GM21526 (cell line): ENCODE data around the gene LILRB4.
"Not testable (repeated sequence)": the region's sequence is repeated elsewhere in the genome, so short reads cannot be mapped to it uniquely, and the experiment has no call there.

Source experiments
- ATAC-seq: cut with Tn5 transposase; IDR thresholded peaks from one replicate; pipeline ENCODE4 v1.9.1; 2021; ENCODE audit warnings: moderate library complexity; ENCODE audit not compliant: unreplicated experiment, low FRiP score

The LILRB4 gene

DNA sequence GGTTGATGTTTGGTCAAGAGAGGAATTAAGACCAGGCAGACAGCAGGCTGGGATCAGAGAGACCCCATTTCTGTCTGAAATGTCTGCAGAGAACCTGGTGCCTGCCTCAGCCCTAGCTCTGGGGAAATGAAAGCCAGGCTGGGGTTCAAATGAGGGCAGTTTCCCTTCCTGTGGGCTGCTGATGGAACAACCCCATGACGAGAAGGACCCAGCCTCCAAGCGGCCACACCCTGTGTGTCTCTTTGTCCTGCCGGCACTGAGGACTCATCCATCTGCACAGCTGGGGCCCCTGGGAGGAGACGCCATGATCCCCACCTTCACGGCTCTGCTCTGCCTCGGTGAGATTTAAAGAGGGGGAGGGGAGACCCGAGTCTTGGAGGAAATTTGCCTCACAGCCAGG is at the start of gene LILRB4:
LILRB4 (plus strand) TSS at position 256 of the 400 bp plus-strand sequence; CDS start at position 305, 49 bp downstream.
- ATAC-seq: no peak

DNA sequence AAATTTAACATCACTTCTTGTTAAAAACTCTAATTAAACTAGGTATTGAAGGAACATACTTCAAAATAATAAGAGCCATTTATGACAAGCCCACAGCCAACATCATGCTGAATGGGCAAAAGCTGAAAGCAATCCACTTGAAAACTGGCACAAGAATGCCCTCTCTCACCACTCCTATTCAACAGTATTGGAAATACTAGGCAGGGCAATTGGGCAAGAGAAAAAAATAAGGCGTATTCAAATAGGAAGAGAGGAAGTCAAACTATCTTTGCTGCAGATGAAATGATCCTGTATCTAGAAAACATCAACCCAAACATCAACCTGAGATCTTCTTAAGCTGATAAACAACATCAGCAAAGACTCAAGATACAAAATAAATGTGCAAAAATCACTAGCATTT is 48.1 kb upstream of the LILRB4 start:
- ATAC-seq: no peak

DNA sequence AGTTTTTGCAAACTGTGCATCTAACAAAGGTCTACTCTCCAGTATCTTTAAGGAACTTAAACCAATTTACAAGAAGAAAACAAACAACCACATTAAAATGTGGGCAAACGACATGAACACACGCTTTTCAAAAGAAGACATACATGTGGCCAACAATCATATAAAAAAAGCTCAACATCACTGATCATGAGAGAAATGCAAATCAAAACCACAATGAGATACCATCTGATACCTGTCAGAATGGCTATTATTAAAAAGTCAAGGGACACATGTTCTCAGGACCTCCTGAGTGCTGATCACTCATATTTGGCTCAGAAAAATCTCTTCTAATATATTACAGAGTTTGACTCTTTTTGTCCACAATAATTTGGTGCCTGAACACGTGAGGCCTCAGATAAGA is 46.7 kb upstream of the LILRB4 start:
- peak; percentile 39 for ATAC-seq

DNA sequence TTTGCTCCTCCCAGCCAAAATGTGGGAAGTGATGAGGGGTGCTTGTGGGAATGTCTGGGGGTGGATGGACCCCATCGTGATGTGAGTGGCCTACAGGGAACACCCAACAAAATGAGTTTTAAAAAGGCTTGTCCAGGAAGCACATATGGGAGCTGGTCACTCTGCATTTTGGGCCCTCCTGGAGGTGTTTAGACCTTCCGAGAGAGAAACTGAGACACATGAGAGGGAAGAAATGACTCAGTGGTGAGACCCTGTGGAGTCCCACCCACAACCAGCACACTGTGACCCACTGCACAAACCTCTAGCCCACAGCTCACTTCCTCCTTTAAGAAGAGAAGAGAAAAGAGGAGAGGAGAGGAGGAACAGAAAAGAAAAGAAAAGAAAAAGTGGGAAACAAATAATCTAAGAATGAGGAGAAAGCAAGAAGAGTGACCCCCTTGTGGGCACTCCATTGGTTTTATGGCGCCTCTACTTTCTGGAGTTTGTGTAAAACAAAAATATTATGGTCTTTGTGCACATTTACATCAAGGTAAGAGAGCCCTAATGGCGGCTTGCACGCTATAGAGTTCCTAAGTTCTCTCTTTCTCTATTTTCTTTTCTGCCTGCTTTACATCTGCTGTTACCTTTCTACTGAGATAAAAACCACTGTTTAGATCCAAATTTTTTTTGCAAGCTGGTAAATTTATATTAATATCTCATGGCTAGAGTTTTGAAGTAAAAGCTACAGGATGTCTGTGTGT is 45.8 kb upstream of the LILRB4 start:
- ATAC-seq: no peak

DNA sequence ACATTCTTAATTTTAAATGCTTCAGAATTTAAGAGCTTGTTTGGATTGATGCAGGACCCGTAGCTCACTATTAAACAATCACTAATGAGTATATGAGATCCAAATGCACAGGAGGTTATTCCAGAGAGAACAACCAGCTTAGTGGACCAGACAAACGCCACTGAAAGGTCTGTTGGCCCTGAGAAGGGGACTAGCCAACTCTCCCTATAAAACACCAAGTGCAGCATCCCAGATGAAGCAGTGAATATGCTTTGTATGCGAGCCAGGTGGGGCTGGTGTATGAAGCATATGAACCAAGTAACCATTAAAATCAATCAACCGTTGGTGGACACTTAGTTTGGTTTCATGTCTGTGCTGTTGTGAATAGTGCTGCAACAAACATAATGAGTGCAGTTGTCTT is 42.3 kb upstream of the LILRB4 start:
- ATAC-seq: no peak

DNA sequence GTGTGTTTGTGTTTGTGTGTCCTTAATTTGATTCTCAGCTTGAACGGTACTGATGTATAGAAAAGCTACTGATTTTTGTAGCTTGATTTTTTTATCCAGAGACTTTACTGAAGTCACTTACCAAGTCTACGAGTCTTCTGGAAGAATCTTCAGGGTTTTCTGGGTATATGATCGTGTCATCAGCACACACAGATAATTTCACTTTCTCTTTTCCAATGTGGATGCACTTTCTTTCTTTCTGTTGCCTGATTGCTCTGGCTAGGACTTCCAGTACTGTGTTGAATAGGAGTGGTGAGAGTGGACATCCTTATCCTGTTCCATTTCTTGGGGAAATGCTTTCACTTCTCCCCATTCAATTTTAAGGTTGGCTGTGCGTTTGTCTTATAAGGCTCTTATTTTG is 40.4 kb upstream of the LILRB4 start:
- no peak for ATAC-seq

DNA sequence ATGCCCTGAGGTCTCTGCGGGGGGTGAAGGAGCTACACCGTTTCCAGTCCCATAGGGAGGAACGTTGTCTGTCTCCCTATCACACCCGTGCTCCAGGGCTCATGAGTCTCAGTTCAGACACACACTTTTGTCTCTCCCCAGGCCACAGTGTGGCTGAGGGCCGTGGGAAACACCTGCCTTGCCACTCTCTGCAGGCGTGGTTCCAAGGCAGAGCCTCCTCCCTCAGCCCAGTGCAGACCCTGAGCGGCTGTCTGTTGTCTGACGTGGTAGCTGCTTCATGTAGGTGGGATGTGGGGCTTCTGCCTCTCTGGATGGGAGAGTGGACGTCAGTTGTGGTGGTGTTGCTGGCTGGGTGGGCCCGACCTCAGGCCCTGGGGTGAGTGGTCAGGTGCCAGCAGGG is 38.6 kb upstream of the LILRB4 start:
- ATAC-seq: not testable (repeated sequence)

DNA sequence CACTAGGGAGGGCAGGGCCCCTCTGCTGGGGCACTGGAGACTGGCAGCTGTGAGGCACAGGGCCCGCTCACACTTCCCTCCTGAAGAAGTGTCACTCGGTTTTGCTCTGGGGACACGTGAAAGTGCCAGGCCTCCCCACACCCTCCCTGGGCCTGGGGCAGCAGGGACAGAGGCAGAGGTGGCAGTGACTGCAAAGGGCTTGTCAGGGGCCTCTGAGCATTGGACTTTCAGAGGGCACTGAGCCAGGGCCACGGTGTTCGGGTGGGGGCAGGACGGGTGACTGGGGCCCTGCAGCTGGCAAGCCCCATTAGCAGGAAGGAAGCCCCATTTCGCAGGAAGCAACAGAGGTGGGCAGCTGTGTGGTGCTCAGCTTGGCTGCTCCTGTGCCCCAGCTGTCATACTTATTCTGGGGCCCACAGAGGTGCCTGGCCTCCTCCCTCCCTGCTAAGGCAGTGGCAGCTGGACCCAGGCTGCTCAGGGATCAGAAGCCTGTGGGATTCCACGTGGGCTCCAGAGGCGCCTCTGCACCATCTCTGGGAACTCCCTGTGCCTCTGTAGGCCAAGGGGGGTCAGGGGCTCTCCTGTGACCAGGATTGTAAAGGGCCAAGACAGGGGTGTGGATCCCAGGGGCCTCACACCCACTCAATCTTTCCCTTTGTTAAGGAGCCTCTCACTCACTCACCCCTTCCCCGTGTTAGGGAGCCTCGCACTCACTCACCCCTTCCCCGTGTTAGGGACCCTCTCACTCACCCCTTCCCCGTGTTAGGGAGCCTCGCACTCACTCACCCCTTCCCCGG is 37.7 kb upstream of the LILRB4 start:
- ATAC-seq: not testable (repeated sequence)

DNA sequence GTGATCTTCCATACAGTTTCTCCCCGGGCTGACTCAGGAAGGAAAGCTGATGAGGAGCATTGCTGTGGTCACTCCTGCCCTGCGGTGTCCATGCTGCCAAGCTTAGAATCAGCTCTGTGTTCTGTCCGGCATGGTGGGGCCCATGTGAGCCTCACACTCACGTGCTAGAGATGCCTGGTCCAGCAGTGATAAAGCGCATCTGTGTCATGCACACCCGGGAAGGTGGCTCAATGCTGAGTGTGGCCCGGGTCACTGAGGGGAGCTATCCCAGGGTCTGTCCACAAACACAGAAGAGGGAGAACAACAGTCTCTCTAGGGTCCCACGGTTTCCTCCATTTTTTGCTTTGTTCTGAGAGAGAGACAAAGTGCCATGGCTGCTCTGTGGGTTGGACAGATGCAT is 36.0 kb upstream of the LILRB4 start:
- ATAC-seq: no peak

DNA sequence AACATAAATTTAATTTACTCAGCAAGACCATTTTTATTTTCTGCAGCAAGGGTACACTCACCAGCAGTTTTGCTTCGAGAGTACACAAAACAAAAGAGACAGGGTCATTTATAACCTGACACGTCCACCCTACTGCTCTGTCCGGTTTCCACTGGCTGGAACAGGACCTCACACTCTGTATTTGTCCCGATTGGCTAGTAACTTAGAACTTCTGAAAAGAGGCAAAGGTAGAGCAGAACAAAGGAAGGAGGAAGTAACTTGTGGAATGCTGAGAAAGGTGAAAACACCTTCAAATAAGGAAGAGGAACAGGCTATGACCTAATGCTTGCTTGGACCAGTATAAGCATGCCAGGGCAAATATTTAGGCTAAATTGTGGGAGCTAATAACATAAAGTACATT is 34.9 kb upstream of the LILRB4 start:
- ATAC-seq: not testable (repeated sequence)

DNA sequence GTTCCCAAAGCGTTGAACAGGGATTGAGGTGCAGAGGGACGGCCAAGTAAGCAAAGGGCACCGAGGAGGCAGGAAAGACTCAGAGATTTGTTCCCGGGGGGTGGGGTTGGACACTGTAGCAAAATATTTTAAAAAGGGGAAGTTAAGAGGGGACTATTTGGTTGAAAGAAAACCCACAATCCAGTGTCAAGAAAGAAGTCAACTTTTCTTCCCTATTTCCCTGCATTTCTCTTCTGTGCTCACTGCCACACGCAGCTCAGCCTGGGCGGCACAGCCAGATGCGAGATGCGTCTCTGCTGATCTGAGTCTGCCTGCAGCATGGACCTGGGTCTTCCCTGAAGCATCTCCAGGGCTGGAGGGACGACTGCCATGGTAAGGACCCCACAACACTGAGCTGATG is 32.5 kb upstream of the LILRB4 start, which contains the start of gene LILRB1:
LILRB1 (plus strand) TSS at position 223 of the 400 bp plus-strand sequence. CDS start 590 bp downstream, outside the sequence.
- not testable (repeated sequence) for ATAC-seq

DNA sequence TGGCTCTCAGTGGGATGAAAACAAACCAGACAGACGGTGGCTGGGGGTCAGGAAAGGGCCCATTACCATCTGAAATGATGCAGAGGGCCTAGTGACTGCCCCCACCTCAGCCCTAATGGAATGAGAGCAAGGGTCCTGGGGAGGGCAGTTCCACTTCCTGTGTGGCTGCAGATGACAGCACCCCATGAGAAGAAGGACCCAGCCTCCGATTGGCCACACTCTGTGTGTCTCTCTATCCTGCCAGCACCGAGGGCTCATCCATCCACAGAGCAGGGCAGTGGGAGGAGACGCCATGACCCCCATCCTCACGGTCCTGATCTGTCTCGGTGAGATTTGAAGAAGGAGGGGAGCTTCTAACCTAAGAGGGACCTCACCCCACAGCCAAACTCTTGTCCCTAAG is 32.0 kb upstream of the LILRB4 start:
- no peak for ATAC-seq

DNA sequence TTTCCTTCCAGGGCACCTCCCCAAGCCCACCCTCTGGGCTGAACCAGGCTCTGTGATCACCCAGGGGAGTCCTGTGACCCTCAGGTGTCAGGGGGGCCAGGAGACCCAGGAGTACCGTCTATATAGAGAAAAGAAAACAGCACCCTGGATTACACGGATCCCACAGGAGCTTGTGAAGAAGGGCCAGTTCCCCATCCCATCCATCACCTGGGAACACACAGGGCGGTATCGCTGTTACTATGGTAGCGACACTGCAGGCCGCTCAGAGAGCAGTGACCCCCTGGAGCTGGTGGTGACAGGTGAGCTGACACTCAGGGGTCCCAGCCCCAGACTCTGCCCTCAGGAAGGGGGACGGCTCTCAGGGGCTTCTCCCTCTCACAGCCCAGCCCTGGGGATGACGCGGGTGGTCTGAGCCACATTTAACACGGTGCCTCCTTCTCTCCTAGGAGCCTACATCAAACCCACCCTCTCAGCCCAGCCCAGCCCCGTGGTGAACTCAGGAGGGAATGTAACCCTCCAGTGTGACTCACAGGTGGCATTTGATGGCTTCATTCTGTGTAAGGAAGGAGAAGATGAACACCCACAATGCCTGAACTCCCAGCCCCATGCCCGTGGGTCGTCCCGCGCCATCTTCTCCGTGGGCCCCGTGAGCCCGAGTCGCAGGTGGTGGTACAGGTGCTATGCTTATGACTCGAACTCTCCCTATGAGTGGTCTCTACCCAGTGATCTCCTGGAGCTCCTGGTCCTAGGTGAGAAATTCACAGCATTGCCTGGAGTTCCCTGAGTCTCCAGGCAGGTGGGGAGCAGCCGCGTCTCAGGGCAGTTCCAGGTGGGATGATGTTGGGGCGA is 31.1 kb upstream of the LILRB4 start:
- ATAC-seq: not testable (repeated sequence)

DNA sequence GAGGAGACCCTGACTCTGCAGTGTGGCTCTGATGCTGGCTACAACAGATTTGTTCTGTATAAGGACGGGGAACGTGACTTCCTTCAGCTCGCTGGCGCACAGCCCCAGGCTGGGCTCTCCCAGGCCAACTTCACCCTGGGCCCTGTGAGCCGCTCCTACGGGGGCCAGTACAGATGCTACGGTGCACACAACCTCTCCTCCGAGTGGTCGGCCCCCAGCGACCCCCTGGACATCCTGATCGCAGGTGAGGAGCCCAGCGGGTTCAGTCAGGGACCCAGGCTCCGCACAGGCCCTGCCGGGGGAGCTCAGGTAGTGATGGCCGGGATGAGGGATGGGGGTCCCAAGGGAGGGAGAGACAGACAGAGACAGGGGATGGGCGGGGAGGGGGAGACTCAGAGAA is 30.3 kb upstream of the LILRB4 start:
- not testable (repeated sequence) for ATAC-seq

DNA sequence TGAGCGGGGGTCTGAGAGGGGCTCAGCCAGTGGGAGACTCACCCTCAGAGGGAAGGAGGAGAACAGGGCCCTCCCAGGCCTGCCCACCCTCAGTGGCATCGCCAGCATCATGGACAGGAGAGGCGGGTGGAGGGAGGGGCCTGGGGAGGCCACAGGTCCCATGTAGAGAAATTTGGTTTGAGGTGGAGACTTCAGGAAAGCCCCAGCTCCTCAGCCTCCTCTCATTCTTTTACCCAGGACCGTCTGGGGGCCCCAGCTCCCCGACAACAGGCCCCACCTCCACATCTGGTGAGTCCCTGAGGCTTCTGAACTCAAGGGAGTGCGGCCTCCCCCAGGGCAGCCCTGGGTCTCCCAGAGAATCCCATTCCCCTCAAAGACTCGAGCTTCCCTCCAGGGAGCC is 29.4 kb upstream of the LILRB4 start:
- ATAC-seq: no peak

DNA sequence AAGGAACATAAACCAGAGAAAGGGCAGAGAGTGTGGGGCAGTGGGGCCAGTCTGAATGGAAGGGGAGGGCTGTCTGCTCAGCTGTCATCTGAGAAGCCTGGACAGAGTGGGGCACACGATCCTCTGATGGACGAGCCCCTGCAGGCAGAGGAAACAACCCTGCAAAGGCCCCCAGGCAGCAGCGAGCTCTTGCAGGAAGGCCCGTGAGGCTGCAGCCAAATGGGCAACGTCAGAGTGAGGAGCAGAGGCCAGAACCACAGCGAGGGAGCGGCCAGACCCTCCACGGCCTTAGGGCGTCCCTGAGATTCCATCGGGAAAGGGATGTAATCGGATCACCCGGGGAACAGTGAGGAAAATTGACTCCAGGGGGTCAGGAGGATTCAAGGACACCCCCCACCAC is 26.7 kb upstream of the LILRB4 start:
- ATAC-seq: not testable (repeated sequence)

DNA sequence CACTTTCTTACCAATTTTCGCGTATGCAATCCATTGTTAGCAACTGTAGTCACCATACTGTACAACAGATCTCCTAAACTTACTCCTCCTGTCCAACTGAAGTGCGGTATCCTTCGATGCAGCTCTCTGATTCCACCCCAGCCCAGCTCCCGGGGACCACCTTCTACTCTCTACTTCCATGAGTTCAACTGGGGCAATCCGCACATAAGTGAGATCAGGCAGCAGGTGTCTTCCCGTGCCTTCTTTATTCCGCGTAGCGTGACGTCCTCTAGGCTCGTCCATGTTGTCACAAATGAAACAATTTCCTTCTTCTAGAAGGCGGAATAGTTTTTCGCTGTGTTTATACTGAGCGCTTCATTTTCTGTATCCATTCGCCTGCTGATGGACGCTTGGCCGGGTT is 24.1 kb upstream of the LILRB4 start:
- ATAC-seq: no peak

DNA sequence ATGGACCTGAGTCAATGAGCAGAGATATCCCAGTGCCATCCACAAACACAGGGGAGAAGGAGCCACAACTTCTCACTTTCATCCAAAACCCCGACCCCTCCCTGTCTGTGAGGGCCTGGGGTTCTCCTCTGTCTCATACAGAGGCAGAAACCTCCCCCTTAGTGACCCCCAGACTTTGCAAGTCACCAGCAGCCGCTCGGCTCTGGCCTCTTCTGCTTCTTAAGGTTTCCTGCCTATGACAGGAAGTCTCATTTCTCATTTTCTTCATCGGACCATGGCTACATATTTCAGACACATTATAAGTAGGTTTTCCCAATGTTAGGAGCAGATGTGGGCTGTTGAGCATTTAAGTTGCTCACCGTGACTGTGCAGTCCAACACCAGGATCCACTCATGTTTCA is 19.8 kb upstream of the LILRB4 start:
- not testable (repeated sequence) for ATAC-seq

DNA sequence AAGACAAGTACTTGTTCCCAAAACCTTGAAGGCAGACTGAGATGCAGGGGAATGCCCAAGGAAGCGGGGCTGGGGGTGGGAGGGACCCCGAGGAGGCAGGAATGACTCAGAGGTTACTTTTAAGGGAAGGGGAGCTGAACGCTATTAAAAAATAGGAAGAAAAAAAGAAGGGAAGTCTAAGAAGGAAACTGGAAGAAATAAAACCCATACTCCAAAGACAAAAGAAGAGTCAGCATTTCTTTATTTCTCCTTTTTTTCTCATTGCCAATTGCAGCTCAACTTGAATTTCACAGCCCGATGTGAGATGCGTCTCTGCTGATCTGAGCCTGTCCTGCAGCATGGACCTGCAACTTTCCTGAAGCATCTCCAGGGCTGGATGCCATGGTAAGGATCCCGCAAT is 19.2 kb upstream of the LILRB4 start:
- ATAC-seq: not testable (repeated sequence)

DNA sequence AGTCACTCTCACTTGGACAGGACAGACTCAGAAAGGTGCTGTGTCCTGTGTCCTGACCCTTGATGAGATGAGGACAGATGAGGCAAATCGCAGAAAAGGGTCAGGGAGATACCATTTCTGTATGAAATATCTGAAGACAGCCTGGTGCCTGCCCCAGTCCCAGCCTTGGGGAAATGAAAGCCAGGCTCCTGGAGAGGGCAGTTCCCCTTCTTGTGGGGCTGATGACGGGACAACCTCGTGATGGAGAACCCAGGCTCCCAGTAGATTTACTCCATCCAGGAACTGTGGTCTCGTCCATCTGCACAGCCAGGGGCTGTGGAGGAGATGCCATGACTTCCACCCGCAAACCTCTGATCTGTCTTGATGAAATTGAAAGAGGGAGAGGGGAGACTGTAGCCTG is 18.7 kb upstream of the LILRB4 start:
- ATAC-seq: no peak

DNA sequence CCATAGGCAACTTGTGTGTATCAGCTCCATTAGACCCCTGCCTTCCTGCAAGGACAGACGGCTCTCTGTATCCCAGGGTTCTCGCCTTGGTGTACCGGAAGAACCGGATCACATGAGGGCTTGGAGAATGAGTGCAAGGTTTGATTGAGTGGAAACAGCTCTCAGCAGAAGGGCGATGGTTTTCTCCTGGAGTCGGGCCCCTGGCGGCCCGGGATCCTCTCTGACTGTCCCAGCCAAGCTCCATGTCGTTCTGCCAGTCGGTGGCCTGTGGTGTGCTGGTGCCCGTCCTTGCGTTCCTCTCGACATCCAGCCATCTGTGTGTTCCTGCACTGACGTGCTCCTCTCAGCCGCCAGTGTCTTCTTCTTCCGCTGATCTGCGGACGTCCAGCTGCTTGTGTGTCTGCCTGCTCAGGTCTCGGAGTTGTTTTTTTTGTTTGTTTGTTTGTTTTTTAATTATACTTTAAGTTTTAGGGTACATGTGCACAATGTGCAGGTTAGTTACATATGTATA is 16.4 kb upstream of the LILRB4 start:
- no peak for ATAC-seq
